Uterus (tissue), 2 donors: ENCODE results near the gene C11orf21.

Source experiments
- POLR2A ChIP-seq, 2 donors: fragments of 450-650 bp; IDR thresholded peaks; one replicate each; pipeline ENCODE4 v1.6.1; 2016; ENCODE audit warnings: antibody characterized with exemption in 2 of 2, mild to moderate bottlenecking in 1 of 2, moderate library complexity in 1 of 2
- TF ChIP-seq, protein P1 (sequence below), 4 experiments: fragments of 200-600 bp in 2 of 4; fragments of 450-650 bp in 2 of 4; sonication (generic) in 2 of 4; IDR thresholded peaks; one replicate each; pipeline ENCODE4 v1.5.1; 2016 to 2019; ENCODE audit warnings: antibody characterized with exemption in 4 of 4, mild to moderate bottlenecking in 2 of 4, moderate library complexity in 1 of 4

GRCh38 chr11:2267851-2268728, 33.6 kb downstream of the C11orf21 start:
- TF ChIP-seq, protein P1, sequence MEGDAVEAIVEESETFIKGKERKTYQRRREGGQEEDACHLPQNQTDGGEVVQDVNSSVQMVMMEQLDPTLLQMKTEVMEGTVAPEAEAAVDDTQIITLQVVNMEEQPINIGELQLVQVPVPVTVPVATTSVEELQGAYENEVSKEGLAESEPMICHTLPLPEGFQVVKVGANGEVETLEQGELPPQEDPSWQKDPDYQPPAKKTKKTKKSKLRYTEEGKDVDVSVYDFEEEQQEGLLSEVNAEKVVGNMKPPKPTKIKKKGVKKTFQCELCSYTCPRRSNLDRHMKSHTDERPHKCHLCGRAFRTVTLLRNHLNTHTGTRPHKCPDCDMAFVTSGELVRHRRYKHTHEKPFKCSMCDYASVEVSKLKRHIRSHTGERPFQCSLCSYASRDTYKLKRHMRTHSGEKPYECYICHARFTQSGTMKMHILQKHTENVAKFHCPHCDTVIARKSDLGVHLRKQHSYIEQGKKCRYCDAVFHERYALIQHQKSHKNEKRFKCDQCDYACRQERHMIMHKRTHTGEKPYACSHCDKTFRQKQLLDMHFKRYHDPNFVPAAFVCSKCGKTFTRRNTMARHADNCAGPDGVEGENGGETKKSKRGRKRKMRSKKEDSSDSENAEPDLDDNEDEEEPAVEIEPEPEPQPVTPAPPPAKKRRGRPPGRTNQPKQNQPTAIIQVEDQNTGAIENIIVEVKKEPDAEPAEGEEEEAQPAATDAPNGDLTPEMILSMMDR (IDR thresholded peaks at IDR 0.05), result no peak
- no peak for TF ChIP-seq POLR2A (IDR thresholded peaks at IDR 0.05)
